Fibroblast of skin of left quadriceps (primary cell): Measurements from ENCODE around the gene CRBN.

Experiments used
- DNase-seq, 2 experiments: peaks; one replicate each; pipeline ENCODE4 v3.0.0-alpha.2; 2013; ENCODE audit warnings: low read depth in 2 of 2

The CRBN gene

DNA sequence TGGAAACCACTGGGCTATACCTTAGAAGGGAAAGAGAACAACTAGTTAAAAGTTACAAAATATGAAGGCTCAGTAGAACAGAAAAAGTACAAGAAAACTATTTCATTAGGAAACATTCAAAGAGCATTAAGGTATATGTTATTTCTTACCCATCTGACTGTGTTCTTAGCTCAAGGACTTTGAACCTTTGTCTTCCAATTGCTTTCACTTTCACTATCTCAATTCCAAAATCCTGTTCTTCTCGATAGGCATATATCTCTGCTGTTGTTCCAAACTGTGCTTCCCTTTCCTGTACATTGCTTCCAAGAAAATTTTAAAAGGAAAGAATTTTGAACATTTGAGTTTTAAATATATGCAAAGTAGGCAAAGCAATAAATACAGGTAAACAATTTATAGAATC is 6.9 kb downstream of the CRBN start:
- DNase-seq, result no peak

DNA sequence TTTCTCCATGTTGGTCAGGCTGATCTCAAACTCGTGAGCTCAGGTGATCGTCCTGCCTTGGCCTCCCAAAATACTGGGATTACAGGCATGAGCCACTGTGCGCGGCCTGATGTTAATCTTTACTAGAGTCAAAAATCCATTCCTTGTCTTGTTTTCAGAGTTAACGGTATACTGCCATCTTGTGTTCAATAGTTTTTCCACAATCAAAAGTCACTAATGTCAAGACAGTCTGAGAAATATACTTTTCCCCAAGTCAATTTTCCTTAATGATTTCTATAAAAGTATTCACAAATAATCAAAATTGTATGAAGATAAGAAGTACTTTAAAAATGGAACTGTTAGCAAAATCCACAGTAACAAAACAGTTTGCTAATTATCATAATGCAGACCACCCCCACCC is 8.5 kb downstream of the CRBN start:
- peak in 1 of 2 experiments; percentile 3 for DNase-seq

DNA sequence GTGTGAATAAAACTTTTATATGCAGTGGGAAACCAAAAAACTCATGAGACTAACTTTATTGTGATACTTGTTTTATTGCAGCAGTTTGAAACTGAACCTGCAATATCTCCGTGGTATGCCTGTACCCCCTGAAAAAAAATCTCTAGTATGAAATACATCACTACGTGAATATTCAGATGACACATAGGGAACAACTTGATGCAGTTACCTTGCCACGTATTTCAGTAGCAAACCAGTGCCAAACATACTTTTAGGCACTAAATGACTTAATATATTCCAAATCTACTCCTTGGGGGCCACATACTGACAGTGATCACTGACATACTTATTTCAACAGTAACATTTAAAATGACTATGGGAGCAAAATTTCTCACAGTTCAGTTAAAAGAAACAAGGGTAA is 13.8 kb downstream of the CRBN start:
- no peak for DNase-seq

DNA sequence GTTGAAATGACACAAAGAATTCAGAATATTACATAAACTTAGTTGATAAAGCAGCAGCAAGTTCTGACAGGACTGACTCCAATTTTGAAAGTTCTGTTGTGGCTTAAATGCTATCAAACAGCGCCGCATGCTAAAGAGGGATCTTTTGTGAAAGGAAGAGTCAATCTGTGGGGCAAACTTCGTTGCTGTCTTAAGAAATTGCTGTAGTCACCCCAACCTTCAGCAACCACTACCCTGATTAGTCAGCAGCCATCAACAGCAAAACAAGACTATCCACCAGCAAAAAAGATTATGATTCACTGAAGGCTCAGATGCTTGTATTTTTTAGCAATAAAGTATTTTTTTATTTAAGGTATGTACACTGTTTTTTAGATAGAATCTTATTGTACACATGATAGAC is 14.2 kb downstream of the CRBN start:
- no peak for DNase-seq

DNA sequence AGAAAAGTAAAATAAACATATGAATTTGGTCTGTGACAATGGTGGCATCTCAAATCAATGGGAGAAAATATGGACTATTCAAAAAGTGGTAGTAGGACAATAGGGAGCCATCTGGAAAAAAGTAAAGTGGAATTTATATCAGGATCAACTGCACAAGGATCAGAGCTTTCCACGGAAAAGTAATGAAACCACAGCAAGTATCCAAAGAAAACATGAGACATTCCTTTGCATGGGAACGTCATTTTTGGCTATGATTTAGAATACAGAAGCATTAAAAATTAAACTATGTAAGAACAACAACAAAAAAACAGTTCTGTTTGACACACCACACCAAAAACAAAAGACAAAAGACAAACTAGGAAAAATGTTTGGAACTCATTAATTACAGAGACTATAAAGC is 18.7 kb downstream of the CRBN start:
- DNase-seq, result no peak

- no peak for DNase-seq
Observed at GRCh38 chr3:3157484-3157883, 22.0 kb downstream of the CRBN start.

- no peak for DNase-seq
Observed at GRCh38 chr3:3154879-3155610, 24.4 kb downstream of the CRBN start.

DNA sequence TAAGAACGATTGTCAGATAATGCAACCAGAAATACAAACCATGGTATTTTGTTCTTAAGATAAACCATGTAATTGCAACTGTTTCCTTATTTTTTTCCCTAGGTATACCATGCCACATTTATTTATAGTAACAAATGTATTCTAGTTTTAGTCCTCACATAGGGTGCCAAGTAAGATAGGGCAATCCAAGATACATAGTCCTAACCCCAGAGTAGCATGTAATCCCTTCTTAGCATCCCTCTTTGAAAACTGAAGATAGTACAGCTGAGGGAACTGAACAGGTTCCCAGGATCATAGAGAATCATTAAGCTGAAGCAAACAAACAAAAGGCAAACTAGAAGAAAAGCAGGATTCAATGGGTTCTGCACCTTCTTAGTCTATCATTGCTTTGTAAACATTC is 28.0 kb downstream of the CRBN start:
- no peak for DNase-seq

GRCh38 chr3:3149560-3149959 is 29.9 kb downstream of the CRBN start:
- DNase-seq, result no peak

- no peak for DNase-seq
Observed at GRCh38 chr3:3145831-3146230, 33.7 kb downstream of the CRBN start.

GRCh38 chr3:3141939-3142338 is 37.6 kb downstream of the CRBN start:
- no peak for DNase-seq

- no peak for DNase-seq
Observed at GRCh38 chr3:3137526-3137925, 42.0 kb downstream of the CRBN start.

- DNase-seq, result no peak
Observed at GRCh38 chr3:3134750-3135448, 44.6 kb downstream of the CRBN start.

- DNase-seq, result no peak
Observed at GRCh38 chr3:3133500-3133899, 46.0 kb downstream of the CRBN start.

- no peak for DNase-seq
Observed at GRCh38 chr3:3129579-3129978, 49.9 kb downstream of the CRBN start.

DNA sequence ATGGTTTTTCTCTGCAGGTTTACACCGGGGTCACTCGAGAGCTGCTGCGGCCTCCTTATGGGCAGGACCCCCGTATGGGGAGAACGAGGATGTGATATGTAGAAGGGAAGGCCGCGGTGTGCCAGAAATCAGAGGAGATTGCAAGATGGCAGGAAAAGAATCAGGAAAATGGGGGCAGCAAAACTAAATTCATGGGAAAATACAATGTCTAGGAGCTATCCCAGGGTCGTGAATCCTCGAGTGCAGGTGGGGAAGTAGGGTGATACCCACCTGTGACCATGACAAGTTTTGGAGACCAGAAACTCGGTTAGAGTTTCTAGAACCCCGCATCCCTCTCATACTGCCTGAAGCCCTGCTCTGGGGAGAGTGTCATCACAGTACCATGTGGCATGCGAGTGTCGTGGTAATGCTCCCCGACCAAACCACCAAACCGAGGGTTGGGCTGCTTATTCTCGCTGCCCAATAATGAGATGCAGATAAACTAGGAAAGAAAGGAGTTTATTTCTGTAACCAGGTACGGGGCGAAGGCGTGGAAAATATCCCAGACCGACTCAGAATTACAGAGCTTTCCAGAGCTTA is 52.0 kb downstream of the CRBN start:
- DNase-seq, result peak in 1 of 2 experiments; percentile 1

GRCh38 chr3:3126477-3127431 is 52.7 kb downstream of the CRBN start, which contains the start of gene TRNT1:
Gene TRNT1 (plus strand): TSS chr3:3126940. CDS start chr3:3129041, 2,101 bp downstream.
- DNase-seq, result peak; percentile 83 to 87

DNA sequence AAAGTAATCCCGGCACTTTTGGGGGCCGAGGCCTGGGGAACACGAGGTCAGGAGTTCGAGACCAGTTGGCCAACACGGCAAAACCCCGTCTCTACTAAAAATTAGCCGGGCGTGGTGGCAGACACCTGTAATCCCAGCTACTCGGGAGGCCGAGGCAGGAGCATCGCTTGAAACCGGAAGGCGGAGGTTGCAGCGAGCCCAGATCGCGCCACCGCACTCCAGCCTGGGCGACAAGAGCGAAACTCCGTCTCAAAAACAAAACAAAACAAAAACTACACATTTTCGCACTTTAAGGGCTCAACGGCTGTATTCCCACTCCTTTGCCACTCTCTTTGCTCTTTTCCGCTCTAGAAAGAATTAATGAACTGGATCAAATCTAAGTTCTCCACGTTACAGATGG is 53.5 kb downstream of the CRBN start:
- no peak for DNase-seq

DNA sequence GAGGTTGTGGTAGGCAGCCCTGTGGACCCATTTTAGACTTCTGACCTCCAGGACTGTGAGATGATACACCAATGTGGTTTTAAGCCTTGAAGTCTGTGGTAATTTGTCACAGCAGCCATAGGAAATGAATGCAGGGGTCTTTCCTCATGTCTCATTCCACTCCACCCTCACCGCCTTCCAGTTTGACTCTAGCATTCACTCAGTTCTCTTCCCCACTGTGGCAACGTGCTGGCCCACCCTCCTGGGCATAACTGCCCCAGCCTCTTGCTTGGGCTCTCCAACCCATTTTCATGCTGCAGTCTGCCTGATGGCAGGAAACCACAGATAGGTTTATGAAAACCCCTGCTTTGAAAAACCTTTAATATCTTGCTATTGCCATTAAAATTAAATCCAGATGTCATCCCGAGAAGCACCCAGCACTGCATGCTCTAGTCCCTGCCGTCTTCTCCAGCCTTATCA is 60.1 kb downstream of the CRBN start:
- DNase-seq, result peak in 1 of 2 experiments; percentile 4

- no peak for DNase-seq
Observed at GRCh38 chr3:3117651-3118050, 61.8 kb downstream of the CRBN start.

- DNase-seq, result no peak
Observed at GRCh38 chr3:3113042-3113709, 66.3 kb downstream of the CRBN start.
